NCI-H187 (cell line): ENCODE data around the gene REST.
A peak's percentile ranks its signal among the peaks of the same experiment; 100 is the strongest.

Experiments used
- DNase-seq, 2 experiments: peaks; one replicate each; lab custom pipeline; 2025; lab: John Stamatoyannopoulos, UW

Gene REST

GRCh38 chr4:56977321-56978012, 69.8 kb downstream of the REST start, which contains the start of gene NOA1:
NOA1 (minus strand) TSS chr4:56977606; CDS start chr4:56977585, 21 bp downstream.
- peak; percentile 96 to 97 for DNase-seq

- DNase-seq = peak; percentile 68 to 90
Observed at GRCh38 chr4:56978750-56979303, 71.1 kb downstream of the REST start, which contains the start of gene POLR2B. POLR2B (plus strand) TSS chr4:56978896; CDS start chr4:56978986, 90 bp downstream.

- no peak for DNase-seq
Observed at GRCh38 chr4:56979421-56980072, 71.8 kb downstream of the REST start.

GRCh38 chr4:56981795-56982201, 74.1 kb downstream of the REST start:
- no peak for DNase-seq

- no peak for DNase-seq
Observed at GRCh38 chr4:56986192-56986591, 78.5 kb downstream of the REST start.

- no peak for DNase-seq
Observed at GRCh38 chr4:56986952-56987351, 79.3 kb downstream of the REST start.

GRCh38 chr4:56990109-56990905, 82.6 kb downstream of the REST start:
- no peak for DNase-seq

- DNase-seq = no peak
Observed at GRCh38 chr4:56995525-56995924, 87.8 kb downstream of the REST start.

- no peak for DNase-seq
Observed at GRCh38 chr4:56999751-57000150, 92.1 kb downstream of the REST start.

- no peak for DNase-seq
Observed at GRCh38 chr4:57013543-57014120, 105.9 kb downstream of the REST start.
